Pancreas (tissue), 10 donors: ENCODE results near the gene DTNBP1. TPM values are rescaled to one million over a fixed set of nuclear protein-coding genes. Genes with fewer than 3 reads are reported as not detected.

ENCODE experiments used
- ATAC-seq, 4 donors: fragments of 200-7000 bp; cut with Tn5 transposase; one replicate each; pipeline versions ENCODE4 v1.8.0 to v1.9.1; 2020; ENCODE audit warnings: mild to moderate bottlenecking in 4 of 4, moderate library complexity in 4 of 4
- DNase-seq, 6 donors: peaks; one replicate each; pipeline ENCODE4 v3.0.0-alpha.2; 2020
- FAIRE-seq: peaks from 2 replicates; lab custom pipeline; 2012; peaks lifted over from hg19 to GRCh38; lab: Jason Lieb, UNC
- H3K27ac ChIP-seq, 4 donors: fragments of 200-600 bp; sonication (generic); 1 replicate in 3 of 4; 2 replicates in 1 of 4; pipeline versions ENCODE4 v1.5.0 to v1.8.0; 2020
- H3K27me3 ChIP-seq, 4 donors: fragments of 200-600 bp; one replicate each; pipeline ENCODE4 v1.8.0; 2021
- H3K36me3 ChIP-seq, 3 donors: fragments of 200-600 bp; sonication (generic) in 1 of 3; one replicate each; pipeline versions ENCODE4 v1.5.0 to v1.8.0; 2020 to 2021
- H3K4me1 ChIP-seq, 3 donors: fragments of 200-600 bp; one replicate each; pipeline ENCODE4 v1.8.0; 2021
- H3K4me3 ChIP-seq, 4 donors: fragments of 200-600 bp; sonication (generic) in 2 of 4; one replicate each; pipeline versions ENCODE4 v1.5.0 to v1.8.0; 2020 to 2021
- H3K9me3 ChIP-seq, 4 donors: fragments of 200-600 bp; one replicate each; pipeline ENCODE4 v1.8.0; 2021
- WGBS, 2 donors: extraction: QIAGEN DNeasy Blood & Tissue Kit; methylation state at CpG; one replicate each; pipeline ENCODE4 v1.1.7; 2013; 5-methylcytosine and 5-hydroxymethylcytosine counted together
- intact Hi-C, 3 donors: fragments of 100-400 bp; cut with DNase I; formaldehyde crosslinking; loops; one replicate each; pipeline versions ENCODE4 v1.11.1 to v1.14.2; 2022
- polyA plus RNA-seq, 2 donors: library from polyadenylated mRNA; stranded (reverse); fragments of 200-250 nt; gene quantifications; one replicate each; pipeline ENCODE4 v1.2.3, GENCODE V29; 2013
- total RNA-seq, 6 donors: library from RNA; stranded (reverse); fragmentation: NEBNext Ultra II Directional in 4 of 6; extraction: Animal tissue kit (Norgen Biotek cat#: 25700) in 4 of 6; gene quantifications; one replicate each; pipeline versions ENCODE4 v1.2.1 to v1.2.4, GENCODE V29; 2021 to 2023
- TF ChIP-seq, protein P1 (sequence below), 4 donors: fragments of 200-600 bp; sonication (generic) in 3 of 4; IDR thresholded peaks; one replicate each; pipeline versions ENCODE4 v1.5.0 to v1.8.0; 2021; ENCODE audit warnings: antibody characterized with exemption in 4 of 4
- donor health status: healthy with polysubstance abuse.
- donor health status: DM: no; HTN: no; CAD: no; lungs with moderate emphysema.
- donor health status: DM: no; HTN: no; CAD: no.
- donor health status: control.
- donor health status: control.
- donor health status: Bipolar disorder and iron deficiency.
- donor health status: DM: yes; HTN: yes; CAD: no.
- donor health status: DM: no; HTN: no; CAD: no.
- donor health status: DM: no; HTN: no; CAD: no.
- donor health status: DM: yes; HTN: yes; CAD: no.

Gene DTNBP1
- total and polyA plus RNA-seq, 8 donors: 6.5 to 11.5 (median 8.0) TPM

DNA sequence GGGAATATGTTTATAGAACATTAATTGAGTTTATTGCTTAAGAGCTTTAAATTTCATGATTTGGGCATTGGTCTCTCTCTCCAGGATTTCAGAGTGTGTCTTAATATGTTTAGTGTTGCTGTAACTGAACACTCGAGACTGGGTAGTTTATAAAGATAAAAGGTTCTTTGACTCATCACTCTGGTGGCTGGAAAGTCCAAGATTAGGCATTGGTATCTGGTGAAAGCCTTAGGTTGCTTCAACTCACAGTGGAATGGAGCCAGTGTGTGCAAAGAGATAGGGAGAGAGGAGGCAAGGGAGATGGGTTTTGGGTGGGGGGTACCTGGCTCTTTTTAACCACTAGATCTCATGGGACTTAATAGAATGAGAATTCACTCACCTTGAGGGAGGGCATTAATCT, 35.6 kb upstream of the DTNBP1 start:
- FAIRE-seq: no peak
- H3K4me1 ChIP-seq: no peaks in the 10 kb centered on the region
- H3K36me3 ChIP-seq: no peaks in the 10 kb centered on the region
- H3K9me3 ChIP-seq: no peaks in the 10 kb centered on the region
- no peak for DNase-seq
- no peak overlapping the region for H3K4me3 ChIP-seq
- WGBS, 2 donors: 59 to 69% methylated on average over 1 of the region's 1 CpG
- intact Hi-C loops: loop anchor here in 2 of 3 donors (10.0 kb wide), 2 partner anchors 426 to 506 kb away; partner anchors contain the start of gene MYLIP (in 1 of the 2)
- no peaks in the 10 kb centered on the region for H3K27me3 ChIP-seq
- TF ChIP-seq, protein P1, sequence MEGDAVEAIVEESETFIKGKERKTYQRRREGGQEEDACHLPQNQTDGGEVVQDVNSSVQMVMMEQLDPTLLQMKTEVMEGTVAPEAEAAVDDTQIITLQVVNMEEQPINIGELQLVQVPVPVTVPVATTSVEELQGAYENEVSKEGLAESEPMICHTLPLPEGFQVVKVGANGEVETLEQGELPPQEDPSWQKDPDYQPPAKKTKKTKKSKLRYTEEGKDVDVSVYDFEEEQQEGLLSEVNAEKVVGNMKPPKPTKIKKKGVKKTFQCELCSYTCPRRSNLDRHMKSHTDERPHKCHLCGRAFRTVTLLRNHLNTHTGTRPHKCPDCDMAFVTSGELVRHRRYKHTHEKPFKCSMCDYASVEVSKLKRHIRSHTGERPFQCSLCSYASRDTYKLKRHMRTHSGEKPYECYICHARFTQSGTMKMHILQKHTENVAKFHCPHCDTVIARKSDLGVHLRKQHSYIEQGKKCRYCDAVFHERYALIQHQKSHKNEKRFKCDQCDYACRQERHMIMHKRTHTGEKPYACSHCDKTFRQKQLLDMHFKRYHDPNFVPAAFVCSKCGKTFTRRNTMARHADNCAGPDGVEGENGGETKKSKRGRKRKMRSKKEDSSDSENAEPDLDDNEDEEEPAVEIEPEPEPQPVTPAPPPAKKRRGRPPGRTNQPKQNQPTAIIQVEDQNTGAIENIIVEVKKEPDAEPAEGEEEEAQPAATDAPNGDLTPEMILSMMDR (IDR thresholded peaks at IDR 0.05): no peak
- no peak overlapping the region for H3K27ac ChIP-seq
- no peak for ATAC-seq

DNA sequence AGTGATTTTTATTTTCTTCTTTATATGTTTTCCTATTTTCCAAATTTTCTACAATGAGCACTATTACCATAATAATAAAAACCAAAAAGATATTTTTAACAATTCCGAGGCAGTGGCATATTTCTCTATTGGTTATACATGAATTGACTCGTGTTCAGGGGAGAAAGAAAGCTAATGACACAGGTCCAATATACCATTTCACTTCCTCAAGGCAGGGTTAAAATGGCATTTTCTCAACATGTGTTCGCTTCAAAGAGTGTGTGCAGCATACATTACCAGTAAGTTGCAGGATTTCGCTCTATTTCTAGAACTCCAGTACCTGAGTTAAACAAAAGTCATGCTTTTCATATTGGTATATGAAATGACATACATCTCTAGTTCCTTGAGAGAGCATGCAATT, 35.1 kb upstream of the DTNBP1 start:
- no peak for DNase-seq
- intact Hi-C loops: loop anchor here in 2 of 3 donors (10.0 kb wide), 2 partner anchors 427 to 507 kb away; partner anchors contain the start of gene MYLIP (in 1 of the 2)
- WGBS, 2 donors: 87 to 93% methylated on average over 4 of the region's 4 CpGs
- H3K4me3 ChIP-seq: no peak overlapping the region
- no peak for FAIRE-seq
- H3K36me3 ChIP-seq: no peaks in the 10 kb centered on the region
- TF ChIP-seq, protein P1 (IDR thresholded peaks at IDR 0.05): no peak
- H3K9me3 ChIP-seq: no peaks in the 10 kb centered on the region
- H3K27ac ChIP-seq: no peak overlapping the region
- no peaks in the 10 kb centered on the region for H3K27me3 ChIP-seq
- no peak for ATAC-seq
- no peaks in the 10 kb centered on the region for H3K4me1 ChIP-seq

DNA sequence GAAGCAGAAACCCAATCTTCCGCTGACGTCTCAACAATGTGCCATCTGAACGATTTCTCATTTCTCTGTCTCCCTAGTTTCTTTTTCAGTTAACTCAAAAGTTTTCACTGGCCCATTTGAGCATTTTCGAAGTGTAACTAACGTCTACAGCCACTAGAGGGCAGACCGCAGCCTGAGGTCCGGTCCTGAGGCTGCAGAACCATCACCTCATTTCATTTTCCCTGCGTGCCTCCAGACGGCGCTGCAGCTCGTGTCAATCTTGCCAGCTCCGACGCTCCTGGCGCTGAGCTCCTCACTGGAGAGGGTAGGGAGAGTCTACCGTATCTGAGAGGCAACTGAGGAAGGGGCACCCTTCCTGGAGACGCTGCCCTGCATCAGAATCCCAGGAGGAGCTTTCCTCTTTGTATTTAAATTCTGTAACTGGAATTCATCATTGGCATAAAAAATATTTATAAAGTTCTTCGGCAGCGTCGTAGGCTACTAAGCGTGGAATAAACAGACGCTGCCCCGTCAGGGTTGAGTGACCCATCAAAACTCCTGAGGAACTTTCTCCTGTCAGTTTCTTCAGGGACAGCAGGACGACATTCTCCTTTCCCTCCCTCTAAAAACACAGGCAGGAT, 28.5 kb upstream of the DTNBP1 start:
- DNase-seq: peak; percentile 73 to 92 (median 83)
- TF ChIP-seq, protein P1 (IDR thresholded peaks at IDR 0.05): peak; percentile 95 to 99 (median 98)
- H3K27ac ChIP-seq: no peak overlapping the region
- intact Hi-C loops: loop anchor here in 2 of 3 donors (5.0 to 10.0 kb wide), 3 partner anchors 433 to 516 kb away; partner anchors contain the start of gene MYLIP (in 1 of the 2)
- no peaks in the 10 kb centered on the region for H3K9me3 ChIP-seq
- H3K27me3 ChIP-seq: no peaks in the 10 kb centered on the region
- H3K36me3 ChIP-seq: no peaks in the 10 kb centered on the region
- H3K4me1 ChIP-seq: peaks cover 0 to 10% (median 9%) of the 10 kb centered on the region in 3 donors
- FAIRE-seq: peak; percentile 61
- H3K4me3 ChIP-seq: no peak overlapping the region
- 19 to 21% methylated on average over 23 of the region's 23 CpGs for WGBS, 2 donors
- ATAC-seq: peak; percentile 96 to 100 (median 99)

DNA sequence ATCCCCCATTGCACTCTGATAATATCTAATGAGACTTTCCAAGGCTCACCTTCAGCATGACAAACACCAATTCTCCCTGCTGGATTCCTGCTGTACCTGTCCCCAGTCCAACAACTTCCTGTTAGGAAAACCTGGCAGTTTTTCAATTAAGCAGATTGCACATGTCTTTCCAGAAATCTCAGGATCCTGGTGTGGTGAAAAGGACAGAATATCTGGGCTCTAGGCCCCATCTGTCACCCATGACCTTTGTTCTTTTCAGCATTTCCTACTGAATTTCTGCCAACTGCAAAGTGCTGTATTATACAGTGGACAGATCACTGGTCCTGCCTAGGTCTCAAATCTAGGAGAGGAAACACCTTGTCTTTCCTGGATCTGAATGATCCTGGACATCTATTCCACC, 27.7 kb upstream of the DTNBP1 start:
- TF ChIP-seq, protein P1 (IDR thresholded peaks at IDR 0.05): no peak
- no peak for FAIRE-seq
- peak; percentile 51 to 67 (median 56) for ATAC-seq
- Histone ChIP-seq H3K36me3 (no peaks in the 10 kb centered on the region), H3K4me3 (no peak overlapping the region), H3K27me3 (no peaks in the 10 kb centered on the region), H3K4me1 (peaks cover 0 to 10% (median 9%) of the 10 kb centered on the region in 3 donors), H3K9me3 (no peaks in the 10 kb centered on the region), H3K27ac (peak overlapping the region in 1 of 4 donors; percentile 37)
- no peak for DNase-seq
- intact Hi-C loops: loop anchor here in 2 of 3 donors (5.0 to 10.0 kb wide), 3 partner anchors 434 to 517 kb away; partner anchors contain the start of gene MYLIP (in 1 of the 2)
